ENCODE results near the gene CFAP299.

- TF ChIP-seq KLF16 (CRISPR knock-in tag; IDR thresholded peaks at IDR 0.05): no peak
- TF ChIP-seq KDM5A (IDR thresholded peaks at IDR 0.05; ENCODE audit: borderline replicate concordance, low read length): no peak
- no peak for TF ChIP-seq ZNF543 (CRISPR knock-in tag; IDR thresholded peaks at IDR 0.05)
- no peak for TF ChIP-seq ZNF576 (CRISPR knock-in tag; IDR thresholded peaks at IDR 0.05)
- no peak for TF ChIP-seq CTCF (CRISPR knock-in tag; IDR thresholded peaks at IDR 0.05)
- TF ChIP-seq USF2 (IDR thresholded peaks at IDR 0.05; ENCODE audit: low read depth, low read length): no peak
- TF ChIP-seq USF2 (CRISPR knock-in tag; IDR thresholded peaks at IDR 0.05; ENCODE audit: borderline replicate concordance): no peak
- no peak for TF ChIP-seq ZNF136 (CRISPR knock-in tag; IDR thresholded peaks at IDR 0.05; ENCODE audit: low read depth)
- TF ChIP-seq BCL3 (CRISPR knock-in tag; IDR thresholded peaks at IDR 0.05): no peak
- no peak for TF ChIP-seq POLR2AphosphoS5 (IDR thresholded peaks at IDR 0.05; ENCODE audit: low read depth, low read length)
- TF ChIP-seq JUND (CRISPR knock-in tag; IDR thresholded peaks at IDR 0.05): no peak
Measured at GRCh38 chr4:80646061-80646460, 310.5 kb downstream of the CFAP299 start.

Measured in HepG2 (cell line).